Head of caudate nucleus (tissue), 42 donors: ENCODE results near the gene VPS16.
A peak's percentile ranks its signal among the peaks of the same experiment; 100 is the strongest.

Source experiments
- DNase-seq, 42 donors: peaks; one replicate each; pipeline versions ENCODE4 v3.0.0 to v3.0.0-alpha.2; 2020 to 2021; ENCODE audit warnings: mixed read lengths in 7 of 42
- intact Hi-C: fragments of 100-400 bp; cut with DNase I; formaldehyde crosslinking; loops from one replicate; pipeline ENCODE4 v1.15.0; 2022

Gene VPS16

GRCh38 chr20:2851086-2851485 lies 10.5 kb downstream of the VPS16 start:
- intact Hi-C loops = no loop called here
- peak in 2 of 42 donors; percentile 10 to 28 for DNase-seq

GRCh38 chr20:2858591-2858990 lies 18.0 kb downstream of the VPS16 start:
- intact Hi-C loops = no loop called here

GRCh38 chr20:2859330-2860121 lies 19.0 kb downstream of the VPS16 start:
- peak in 9 of 42 donors; percentile 15 to 63 (median 32) for DNase-seq
- intact Hi-C loops = loop anchor here (10.0 kb wide), 1 partner anchor 145 kb away; no protein-coding TSS in a partner anchor

More at GRCh38 chr20:2858591-2858990, 18.0 kb downstream of the VPS16 start:
- peak in 1 of 42 donors; percentile 2 for DNase-seq

GRCh38 chr20:2864626-2865025 lies 24.1 kb downstream of the VPS16 start:
- intact Hi-C loops = loop anchor here (10.0 kb wide), 1 partner anchor 140 kb away; no protein-coding TSS in a partner anchor

GRCh38 chr20:2865101-2865500 lies 24.6 kb downstream of the VPS16 start:
- DNase-seq = no peak
- intact Hi-C loops = loop anchor here (10.0 kb wide), 1 partner anchor 140 kb away; no protein-coding TSS in a partner anchor

More at GRCh38 chr20:2864626-2865025, 24.1 kb downstream of the VPS16 start:
- peak in 1 of 42 donors; percentile 12 for DNase-seq

GRCh38 chr20:2865630-2866029 lies 25.1 kb downstream of the VPS16 start:
- DNase-seq = peak in 16 of 42 donors; percentile 13 to 63 (median 48)
- intact Hi-C loops = loop anchor here (10.0 kb wide), 1 partner anchor 139 kb away; no protein-coding TSS in a partner anchor

- intact Hi-C loops = loop anchor here (10.0 kb wide), 1 partner anchor 139 kb away; no protein-coding TSS in a partner anchor
Observed at GRCh38 chr20:2866236-2866635, 25.7 kb downstream of the VPS16 start.

GRCh38 chr20:2867081-2867864 lies 26.7 kb downstream of the VPS16 start:
- intact Hi-C loops = loop anchor here (10.0 kb wide), 1 partner anchor 138 kb away; no protein-coding TSS in a partner anchor
- DNase-seq = peak in 1 of 42 donors; percentile 12

More at GRCh38 chr20:2866236-2866635, 25.7 kb downstream of the VPS16 start:
- DNase-seq = peak in 1 of 42 donors; percentile 4

GRCh38 chr20:2869381-2869780 lies 28.8 kb downstream of the VPS16 start:
- peak in 1 of 42 donors; percentile 11 for DNase-seq
- intact Hi-C loops = loop anchor here (10.0 kb wide), 1 partner anchor 135 kb away; no protein-coding TSS in a partner anchor

GRCh38 chr20:2871111-2871465 lies 30.5 kb downstream of the VPS16 start:
- intact Hi-C loops = loop anchor here (5.0 to 10.0 kb wide), 2 partner anchors 74 to 176 kb away; partner anchors contain the start of gene MRPS26
- DNase-seq = no peak

- DNase-seq = peak in 5 of 42 donors; percentile 18 to 76 (median 48)
- intact Hi-C loops = loop anchor here (2.0 to 10.0 kb wide), 3 partner anchors 31 to 175 kb away; partner anchors contain the start of genes MRPS26, PCED1A and VPS16
Observed at GRCh38 chr20:2871661-2872458, 31.3 kb downstream of the VPS16 start.

GRCh38 chr20:2872459-2873009 lies 32.0 kb downstream of the VPS16 start:
- peak; percentile 69 to 96 (median 87) for DNase-seq
- intact Hi-C loops = loop anchor here (2.0 to 10.0 kb wide), 3 partner anchors 32 to 175 kb away; partner anchors contain the start of genes MRPS26, PCED1A and VPS16

GRCh38 chr20:2873010-2873746 lies 32.6 kb downstream of the VPS16 start, which contains the start of gene PTPRA:
PTPRA (plus strand) TSS chr20:2873481; CDS start chr20:2964278, 90,797 bp downstream.
- intact Hi-C loops = loop anchor here (2.0 to 10.0 kb wide), 3 partner anchors 32 to 174 kb away; partner anchors contain the start of genes MRPS26, PCED1A and VPS16
- peak; percentile 92 to 98 (median 96) for DNase-seq

- peak in 33 of 42 donors; percentile 13 to 70 (median 41) for DNase-seq
Observed at GRCh38 chr20:2873747-2874041, 33.1 kb downstream of the VPS16 start.

GRCh38 chr20:2874456-2874855 lies 33.9 kb downstream of the VPS16 start:
- peak in 17 of 42 donors; percentile 18 to 63 (median 36) for DNase-seq
- intact Hi-C loops = loop anchor here (5.0 to 10.0 kb wide), 2 partner anchors 70 to 173 kb away; partner anchors contain the start of gene MRPS26

More at GRCh38 chr20:2873747-2874041, 33.1 kb downstream of the VPS16 start:
- intact Hi-C loops = loop anchor here (2.0 to 10.0 kb wide), 3 partner anchors 33 to 174 kb away; partner anchors contain the start of genes MRPS26, PCED1A and VPS16

- intact Hi-C loops = loop anchor here (10.0 kb wide), 1 partner anchor 69 kb away; no protein-coding TSS in a partner anchor
Observed at GRCh38 chr20:2875690-2876203, 35.2 kb downstream of the VPS16 start.

More at GRCh38 chr20:2875690-2876203, 35.2 kb downstream of the VPS16 start:
- DNase-seq = no peak
